Measurements from ENCODE around the gene HOXD1. TPM values are rescaled to one million over a fixed set of nuclear protein-coding genes. Genes with fewer than 3 reads are reported as not detected.

The HOXD1 gene
- total and polyA plus RNA-seq, 2 donors (not counting 1 experiment from before 2014, with no cell fraction given), result not detected

GRCh38 chr2:176160986-176161824 is 27.3 kb upstream of the HOXD1 start:
- H3K9me3 ChIP-seq (ENCODE audit: control insufficient read depth, insufficient read depth, low read depth, low read length), result no peaks in the 10 kb centered on the region
- no peak overlapping the region for H3K4me3 ChIP-seq (replicated peaks in 1 of 4; ENCODE audit: control extremely low read depth in 1 of 4, insufficient read depth in 1 of 4, low read depth in 3 of 4, low read length in 4 of 4)
- DNase-seq (ENCODE audit: low read depth in 2 of 2), result peak in 1 of 2 donors; percentile 69
- TF ChIP-seq CTCF (conservative IDR thresholded peaks at IDR 0.05 in 1 of 2, IDR thresholded peaks at IDR 0.05 in 1 of 2; ENCODE audit: low read depth in 1 of 2, low read length in 2 of 2) (no peak), EZH2 (IDR thresholded peaks at IDR 0.05; ENCODE audit: low read length, missing control alignments) (no peak)
- no peak overlapping the region for H3K4me2 ChIP-seq (ENCODE audit: extremely low read depth, insufficient read depth, low read length)
- no peaks in the 10 kb centered on the region for H3K79me2 ChIP-seq (ENCODE audit: control insufficient read depth, insufficient read depth, low read length)
- H2AFZ ChIP-seq (ENCODE audit: low read length), result no peak overlapping the region
- no peaks in the 10 kb centered on the region for H3K36me3 ChIP-seq (ENCODE audit: control insufficient read depth, insufficient read depth, low read length)
- H3K27ac ChIP-seq (ENCODE audit: insufficient read depth, low read length), result no peak overlapping the region
- H3K9ac ChIP-seq (ENCODE audit: insufficient read depth, low read length), result no peak overlapping the region
- no peaks in the 10 kb centered on the region for H4K20me1 ChIP-seq (ENCODE audit: control insufficient read depth, extremely low read depth, insufficient read depth, low read length)
- no peaks in the 10 kb centered on the region for H3K4me1 ChIP-seq (ENCODE audit: control insufficient read depth, extremely low read depth, insufficient read depth, low read length)
- H3K27me3 ChIP-seq (ENCODE audit: control insufficient read depth, insufficient read depth, low read length), result peaks cover 86% of the 10 kb centered on the region

GRCh38 chr2:176161825-176162626 is 26.4 kb upstream of the HOXD1 start:
- H3K4me2 ChIP-seq (ENCODE audit: extremely low read depth, insufficient read depth, low read length), result no peak overlapping the region
- no peaks in the 10 kb centered on the region for H3K4me1 ChIP-seq (ENCODE audit: control insufficient read depth, extremely low read depth, insufficient read depth, low read length)
- H4K20me1 ChIP-seq (ENCODE audit: control insufficient read depth, extremely low read depth, insufficient read depth, low read length), result no peaks in the 10 kb centered on the region
- no peak overlapping the region for H3K27ac ChIP-seq (ENCODE audit: insufficient read depth, low read length)
- H3K36me3 ChIP-seq (ENCODE audit: control insufficient read depth, insufficient read depth, low read length), result no peaks in the 10 kb centered on the region
- no peak overlapping the region for H3K9ac ChIP-seq (ENCODE audit: insufficient read depth, low read length)
- H3K4me3 ChIP-seq (replicated peaks in 1 of 4; ENCODE audit: control extremely low read depth in 1 of 4, insufficient read depth in 1 of 4, low read depth in 3 of 4, low read length in 4 of 4), result peak overlapping the region in 1 of 4 experiments; percentile 25
- DNase-seq (ENCODE audit: low read depth in 2 of 2), result peak in 1 of 2 donors; percentile 90
- H2AFZ ChIP-seq (ENCODE audit: low read length), result no peak overlapping the region
- no peaks in the 10 kb centered on the region for H3K79me2 ChIP-seq (ENCODE audit: control insufficient read depth, insufficient read depth, low read length)
- H3K9me3 ChIP-seq (ENCODE audit: control insufficient read depth, insufficient read depth, low read depth, low read length), result no peaks in the 10 kb centered on the region
- TF ChIP-seq CTCF (conservative IDR thresholded peaks at IDR 0.05 in 1 of 2, IDR thresholded peaks at IDR 0.05 in 1 of 2; ENCODE audit: low read depth in 1 of 2, low read length in 2 of 2) (no peak), EZH2 (IDR thresholded peaks at IDR 0.05; ENCODE audit: low read length, missing control alignments) (no peak)
- H3K27me3 ChIP-seq (ENCODE audit: control insufficient read depth, insufficient read depth, low read length), result peaks cover 80% of the 10 kb centered on the region

Data from fibroblast of lung (primary cell).